CD4-positive, alpha-beta T cell treated with Interleukin-15 for 4 hours (primary cell): ENCODE results near the gene C6orf136.

Source experiments
- DNase-seq: peaks from one replicate; pipeline ENCODE4 v3.0.0-alpha.2; 2020; ENCODE audit warnings: low spot score

Gene C6orf136

DNA sequence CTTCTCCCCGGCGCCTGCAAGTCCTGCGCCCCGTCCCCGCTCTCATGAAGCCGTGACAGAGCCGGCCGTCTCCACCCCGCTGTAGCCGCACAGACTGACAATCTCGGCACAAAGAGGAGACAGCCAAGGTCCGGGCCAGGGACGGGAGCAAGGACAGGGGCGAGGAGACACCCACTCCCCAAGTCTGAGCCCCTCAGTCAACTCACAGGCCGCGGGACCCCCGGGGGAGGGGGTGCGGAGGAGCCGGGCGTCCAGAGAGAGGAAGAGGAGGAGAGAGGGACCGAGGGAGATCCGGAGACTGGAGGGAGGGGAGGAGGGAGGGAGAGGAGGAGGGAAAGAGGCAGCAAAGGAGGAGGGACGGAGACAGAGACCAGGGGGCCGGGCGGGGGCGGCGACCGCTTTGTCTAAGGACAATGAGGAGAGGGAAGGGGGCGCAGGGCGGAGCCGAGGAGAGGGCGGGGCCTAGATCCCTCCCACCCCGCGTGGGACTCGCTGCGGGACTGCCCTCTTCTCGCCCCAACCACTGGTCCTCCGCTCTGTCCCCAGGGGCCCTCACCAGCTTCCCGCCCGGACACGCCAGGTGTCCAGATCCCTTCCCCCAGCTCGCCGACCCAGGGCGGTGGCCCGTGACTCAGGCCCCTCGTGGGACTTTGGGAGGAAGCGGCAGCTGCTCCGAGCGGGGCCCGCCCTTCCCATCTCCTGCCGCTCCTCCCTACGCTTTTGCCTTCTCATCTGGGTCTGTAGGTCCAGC lies 40.1 kb downstream of the C6orf136 start:
- peak; percentile 78 for DNase-seq

DNA sequence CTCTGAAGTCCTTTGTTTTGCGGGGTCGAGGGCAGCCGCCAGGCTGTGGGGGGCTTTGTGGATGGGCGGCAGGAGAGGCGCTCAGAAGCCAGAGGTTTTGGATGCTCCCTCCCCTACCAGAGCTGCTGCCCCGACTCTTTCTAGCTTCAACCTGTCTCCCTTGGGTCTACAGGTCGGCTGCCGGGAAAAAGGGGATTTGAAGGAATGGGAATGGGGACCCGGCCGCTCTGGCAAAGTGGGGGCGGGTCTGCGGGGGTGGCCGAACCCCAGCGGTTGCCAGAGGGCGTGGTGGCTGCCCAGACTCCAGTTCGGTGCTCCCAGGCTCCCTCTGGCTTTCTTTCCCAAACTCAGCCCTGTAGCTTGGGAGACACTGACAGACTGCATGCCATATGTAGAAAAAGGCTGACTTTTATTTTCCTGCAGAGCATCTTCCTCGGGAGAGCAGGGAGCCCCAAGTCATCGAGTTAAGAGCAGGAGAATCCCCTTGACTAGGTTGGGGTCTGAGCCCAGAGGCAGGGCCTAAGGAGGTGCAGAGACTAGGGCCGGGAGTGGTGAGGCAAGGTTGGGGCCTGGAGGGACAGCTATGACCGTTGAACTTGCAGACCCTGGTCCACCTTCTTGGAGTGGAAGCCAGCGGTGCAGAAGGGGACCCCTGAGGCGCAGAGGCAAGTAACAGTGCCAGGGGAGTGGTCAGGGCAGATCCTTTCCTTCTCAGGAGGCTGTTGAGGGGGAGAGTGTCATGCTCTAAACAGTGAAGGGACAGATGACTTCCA lies 40.9 kb downstream of the C6orf136 start:
- no peak for DNase-seq

DNA sequence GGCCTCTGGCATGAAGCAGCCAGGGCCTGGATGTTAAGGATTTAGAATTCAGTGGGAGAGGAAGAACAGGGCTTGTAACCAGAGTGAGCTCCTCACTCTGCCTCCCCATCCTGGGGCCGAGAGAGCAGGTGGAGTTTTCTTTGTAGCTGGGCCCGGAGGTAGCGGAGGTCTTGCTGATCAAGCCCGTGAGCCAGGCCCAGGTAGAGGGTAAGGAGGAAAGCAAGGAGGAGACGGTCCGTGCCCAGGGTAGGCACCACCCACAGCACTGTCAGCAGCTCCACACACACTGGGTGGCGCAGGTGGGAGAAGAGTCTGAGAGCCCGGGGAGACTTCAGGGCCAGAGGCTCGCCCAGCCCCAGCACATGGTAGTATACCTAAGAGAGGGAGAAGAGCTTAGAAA lies 41.6 kb downstream of the C6orf136 start:
- DNase-seq = no peak

GRCh38 chr6:30689022-30689865 lies 42.3 kb downstream of the C6orf136 start:
- DNase-seq = no peak

DNA sequence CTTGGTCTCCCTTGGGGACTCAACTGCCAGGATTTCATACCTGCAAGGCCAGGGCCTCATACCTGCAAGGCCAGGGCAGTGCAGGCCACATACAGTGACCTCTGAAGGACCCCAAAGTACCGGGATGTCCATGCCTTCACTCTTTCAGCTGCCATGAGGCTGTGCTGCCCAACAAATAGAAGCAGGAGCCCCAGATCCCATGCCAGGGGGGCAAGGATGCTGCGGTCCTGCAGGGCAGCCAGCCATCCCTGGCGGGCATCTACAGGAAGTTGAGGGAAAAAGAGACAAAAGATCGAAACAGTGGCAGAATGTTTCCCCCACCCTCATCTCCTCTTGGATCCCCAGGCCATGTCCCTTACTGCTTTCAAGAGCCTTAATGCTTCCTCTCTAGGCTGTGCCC lies 43.1 kb downstream of the C6orf136 start:
- no peak for DNase-seq

DNA sequence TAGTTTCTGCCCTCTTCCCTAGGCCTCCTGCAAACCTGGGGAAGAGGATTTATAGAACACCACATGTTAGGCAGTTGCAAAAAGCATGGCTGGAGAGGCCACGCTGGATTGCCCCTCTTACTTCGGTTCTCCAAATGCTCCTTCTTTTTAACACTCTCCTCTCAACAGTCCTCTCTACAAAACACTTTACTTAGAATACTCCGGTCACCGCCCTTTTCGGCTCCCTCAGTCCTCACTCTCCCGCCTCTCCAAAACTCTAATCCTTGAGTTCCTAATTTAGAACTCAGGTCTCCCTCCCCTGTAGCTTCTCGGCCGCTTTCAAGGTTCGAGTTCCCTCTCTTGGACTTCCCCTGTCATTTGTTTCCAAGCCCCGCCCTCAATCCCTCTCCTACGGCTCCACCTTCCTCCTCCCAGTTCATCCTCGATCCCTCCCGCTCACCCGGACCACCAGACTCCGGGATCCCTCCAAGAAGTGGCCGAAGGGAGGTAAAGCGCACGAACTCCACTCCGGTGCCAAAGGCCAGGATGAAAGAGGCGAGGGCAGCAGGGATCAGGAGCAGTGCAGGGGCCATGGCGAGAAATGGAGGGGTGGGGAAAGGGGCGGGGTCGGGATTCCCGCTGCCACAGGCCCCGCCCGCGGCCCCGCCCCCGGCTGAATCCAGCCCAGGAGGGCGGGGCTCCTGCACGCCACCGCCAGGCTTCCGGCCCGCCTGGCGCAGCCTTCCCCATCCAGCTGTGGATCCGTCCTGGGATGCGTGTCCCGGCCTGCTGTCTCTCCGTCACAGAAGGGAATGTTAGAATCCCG lies 43.7 kb downstream of the C6orf136 start, which contains the start of gene NRM:
TSS of gene NRM (minus strand) at position 582 of the 805 bp plus-strand sequence. CDS start at position 572, 10 bp downstream.
- DNase-seq = peak; percentile 62

DNA sequence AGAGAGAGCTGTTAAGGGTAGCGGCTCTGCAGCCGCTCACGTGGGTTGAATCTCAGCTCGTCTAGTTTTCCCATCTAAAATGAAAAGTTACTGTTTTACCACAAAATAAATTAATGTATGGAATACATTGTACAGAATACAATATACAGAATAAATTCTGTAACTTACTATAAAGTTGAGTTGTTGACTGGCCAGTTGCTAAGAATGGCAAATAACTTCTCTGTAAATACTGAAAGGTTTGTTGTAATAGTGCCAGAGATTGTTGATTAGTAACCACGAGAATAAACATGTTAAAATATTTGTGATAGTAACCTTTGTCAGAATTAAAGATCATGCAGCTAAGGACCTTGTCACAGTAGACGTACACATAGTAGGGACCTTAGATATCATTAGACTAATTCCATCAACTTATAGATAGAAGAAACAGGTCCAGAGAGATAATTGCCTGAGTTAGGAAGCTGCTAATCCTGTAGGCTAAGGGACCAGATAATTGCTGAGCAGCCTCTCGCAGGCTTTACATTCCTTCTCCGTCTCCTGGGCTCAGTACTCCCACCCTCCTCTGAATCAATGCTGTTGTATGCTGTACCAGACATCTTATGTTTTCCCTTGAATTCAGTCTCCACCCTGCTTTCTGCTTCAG lies 44.4 kb downstream of the C6orf136 start:
- no peak for DNase-seq

- no peak for DNase-seq
Observed at GRCh38 chr6:30696432-30696831, 49.5 kb downstream of the C6orf136 start.

GRCh38 chr6:30700340-30700739 lies 53.4 kb downstream of the C6orf136 start:
- DNase-seq = no peak
